Activated gamma-delta T cell (primary cell): ENCODE results near the gene EIF3L.

Experiments
- DNase-seq: peaks from one replicate; lab custom pipeline; 2025; lab: John Stamatoyannopoulos, UW

EIF3L gene

GRCh38 chr22:37905534-37906363 lies 56.5 kb downstream of the EIF3L start, which contains the start of gene MICALL1:
Gene MICALL1, plus strand, starts transcription at chr22:37906297. Its CDS starts 126 bp downstream, at chr22:37906423.
- peak; percentile 56 for DNase-seq

- no peak for DNase-seq
Observed at GRCh38 chr22:37906364-37907008, 57.3 kb downstream of the EIF3L start.

- no peak for DNase-seq
Observed at GRCh38 chr22:37907036-37907954, 58.1 kb downstream of the EIF3L start.

- no peak for DNase-seq
Observed at GRCh38 chr22:37909766-37910165, 60.5 kb downstream of the EIF3L start.

- DNase-seq = no peak
Observed at GRCh38 chr22:37910890-37911672, 61.9 kb downstream of the EIF3L start.

GRCh38 chr22:37911697-37912096 lies 62.5 kb downstream of the EIF3L start:
- no peak for DNase-seq

GRCh38 chr22:37912171-37912570 lies 63.0 kb downstream of the EIF3L start:
- no peak for DNase-seq

- DNase-seq = no peak
Observed at GRCh38 chr22:37913233-37913721, 64.1 kb downstream of the EIF3L start.

- DNase-seq = no peak
Observed at GRCh38 chr22:37916311-37916710, 67.1 kb downstream of the EIF3L start.

- no peak for DNase-seq
Observed at GRCh38 chr22:37917874-37918548, 68.8 kb downstream of the EIF3L start.

GRCh38 chr22:37918580-37919270 lies 69.5 kb downstream of the EIF3L start:
- no peak for DNase-seq

- DNase-seq = no peak
Observed at GRCh38 chr22:37920126-37920525, 70.9 kb downstream of the EIF3L start.

- no peak for DNase-seq
Observed at GRCh38 chr22:37922191-37922590, 73.0 kb downstream of the EIF3L start.

- no peak for DNase-seq
Observed at GRCh38 chr22:37923927-37924326, 74.7 kb downstream of the EIF3L start.

GRCh38 chr22:37924386-37925065 lies 75.3 kb downstream of the EIF3L start:
- no peak for DNase-seq

- no peak for DNase-seq
Observed at GRCh38 chr22:37925330-37925729, 76.1 kb downstream of the EIF3L start.

- no peak for DNase-seq
Observed at GRCh38 chr22:37925767-37926166, 76.5 kb downstream of the EIF3L start.

- no peak for DNase-seq
Observed at GRCh38 chr22:37926358-37926757, 77.1 kb downstream of the EIF3L start.
